ENCODE results near the gene ZNF30. TPM values are rescaled to one million over a fixed set of nuclear protein-coding genes. Genes with fewer than 3 reads are reported as not detected.

ZNF30 gene
- total and polyA plus RNA-seq, 2 of the 4 experiments (the other 2 are of a cell fraction) = 1.3 to 2.9 TPM

GRCh38 chr19:34984287-34984686 lies 57.6 kb downstream of the ZNF30 start:
- Histone ChIP-seq H3K18ac (ENCODE audit: low read depth, low read length) (no peak overlapping the region), H2BK15ac (ENCODE audit: low read depth, low read length) (no peak overlapping the region), H3K4me2 (ENCODE audit: low read depth, low read length) (no peak overlapping the region), H3K9me3 (ENCODE audit: control insufficient read depth, insufficient read depth, low read length) (no peaks in the 10 kb centered on the region), H2BK20ac (ENCODE audit: low read depth, low read length) (no peak overlapping the region), H3K27ac (ENCODE audit: insufficient read depth, low read length) (no peak overlapping the region), H3K27me3 (ENCODE audit: control insufficient read depth, insufficient read depth, low read length) (peaks cover 6% of the 10 kb centered on the region), H3K4me3 (ENCODE audit: insufficient read depth, low read depth, low read length) (no peak overlapping the region), H3K56ac (ENCODE audit: extremely low read depth, insufficient read depth, low read length) (no peak overlapping the region), H4K5ac (ENCODE audit: low read depth, low read length) (no peak overlapping the region), H4K91ac (ENCODE audit: insufficient read depth, low read depth, low read length) (no peak overlapping the region), H2AK5ac (ENCODE audit: low read depth, low read length) (no peak overlapping the region), H4K20me1 (ENCODE audit: insufficient read depth, low read length) (no peaks in the 10 kb centered on the region), H2BK120ac (ENCODE audit: low read depth, low read length) (no peak overlapping the region), H3K4ac (ENCODE audit: low read depth, low read length) (no peak overlapping the region), H3K9ac (ENCODE audit: low read depth, low read length) (no peak overlapping the region), H3K4me1 (ENCODE audit: control insufficient read depth, insufficient read depth, low read length) (no peaks in the 10 kb centered on the region), H3K14ac (replicated peaks; ENCODE audit: low read depth, low read length) (no peak overlapping the region), H3K79me1 (ENCODE audit: low read depth in 1 of 2, low read length in 2 of 2) (no peaks in the 10 kb centered on the region), H3K9me1 (ENCODE audit: insufficient read depth, low read length) (no peaks in the 10 kb centered on the region), H3K23ac (ENCODE audit: low read depth, low read length) (no peak overlapping the region), H2AFZ (replicated peaks; ENCODE audit: low read length, poor library complexity) (no peak overlapping the region), H2BK5ac (ENCODE audit: low read depth, low read length, poor library complexity, severe bottlenecking) (no peak overlapping the region), H3K36me3 (ENCODE audit: control insufficient read depth, insufficient read depth, low read length) (no peaks in the 10 kb centered on the region), H2AK9ac (replicated peaks; ENCODE audit: low read depth, low read length, poor library complexity) (no peak overlapping the region), H4K8ac (ENCODE audit: low read depth in 2 of 2, low read length in 2 of 2) (no peak overlapping the region)
- DNase-seq (no peak), ATAC-seq (ENCODE audit: low read depth) (no peak)
- WGBS, 2 experiments (ENCODE audit: extremely low coverage in 2 of 2, insufficient read length in 1 of 2) = no CpG with 5 or more reads among the region's 3 CpGs
- no TSS peak for BruUV-seq (replicated peaks)
- POLR2A ChIA-PET (ENCODE audit: unreplicated experiment) = no interaction called here
- CTCF ChIA-PET = no interaction called here
- intact Hi-C loops (cut with micrococcal nuclease) (no loop called here), dilution Hi-C loops (cut with HindIII; ENCODE audit: low sequenced_read_pairs, unreplicated experiment) (no loop called here), in situ Hi-C loops (cut with MboI; ENCODE audit: low sequenced_read_pairs) (no loop called here)
- TF ChIP-seq CTCF (conservative IDR thresholded peaks at IDR 0.05; ENCODE audit: low read depth, low read length) (no peak), SMC3 (IDR thresholded peaks at IDR 0.05; ENCODE audit: low read depth, low read length) (no peak), CHD1 (IDR thresholded peaks at IDR 0.05; ENCODE audit: low read depth, low read length) (no peak), ELK1 (IDR thresholded peaks at IDR 0.05; ENCODE audit: borderline replicate concordance, low read depth, low read length) (no peak), RAD21 (IDR thresholded peaks at IDR 0.05; ENCODE audit: low read length) (no peak), POLR2A (IDR thresholded peaks at IDR 0.05; ENCODE audit: low read depth, low read length) (no peak), MAZ (IDR thresholded peaks at IDR 0.05; ENCODE audit: borderline replicate concordance, low read depth, low read length) (no peak), RFX5 (IDR thresholded peaks at IDR 0.05; ENCODE audit: low read depth, low read length) (no peak), MAFK (IDR thresholded peaks at IDR 0.05; ENCODE audit: low read depth, low read length) (no peak), CEBPB (IDR thresholded peaks at IDR 0.05; ENCODE audit: low read depth, low read length) (no peak), NFE2L2 (IDR thresholded peaks at IDR 0.05; ENCODE audit: low read depth, low read length) (no peak), MXI1 (IDR thresholded peaks at IDR 0.05; ENCODE audit: borderline replicate concordance, low read depth, low read length) (no peak), RCOR1 (IDR thresholded peaks at IDR 0.05; ENCODE audit: insufficient replicate concordance, low read length) (no peak), BHLHE40 (IDR thresholded peaks at IDR 0.05; ENCODE audit: low read depth, low read length) (no peak), USF2 (IDR thresholded peaks at IDR 0.05; ENCODE audit: low read depth, low read length) (no peak), FOS (IDR thresholded peaks at IDR 0.05; ENCODE audit: low read depth, low read length) (no peak)
